Mesothelial cell of epicardium (in vitro differentiated cells): ENCODE results near the gene DAB2IP. TPM values are rescaled to one million over a fixed set of nuclear protein-coding genes. Genes with fewer than 3 reads are reported as not detected.

Experiments used
- DNase-seq, 2 experiments: peaks; one replicate each; pipeline ENCODE4 v3.0.0; 2021; ENCODE audit warnings: low spot score in 2 of 2; ENCODE audit not compliant: unreplicated experiment in 2 of 2
- H3K27ac Mint-ChIP-seq: 2 replicates; pipeline ENCODE4 v1.8.0; 2021; ENCODE audit warnings: mixed read lengths
- H3K27me3 Mint-ChIP-seq: 2 replicates; pipeline ENCODE4 v1.8.0; 2021; ENCODE audit warnings: low read depth, mixed read lengths
- H3K36me3 Mint-ChIP-seq: 2 replicates; pipeline ENCODE4 v1.8.0; 2021; ENCODE audit warnings: mixed read lengths
- H3K4me1 Mint-ChIP-seq: 2 replicates; pipeline ENCODE4 v1.8.0; 2021; ENCODE audit warnings: mixed read lengths
- H3K4me3 Mint-ChIP-seq: 2 replicates; pipeline ENCODE4 v1.8.0; 2021; ENCODE audit warnings: mild to moderate bottlenecking, moderate library complexity, mixed read lengths
- H3K9me3 Mint-ChIP-seq: 2 replicates; pipeline ENCODE4 v1.8.0; 2021; ENCODE audit warnings: mixed read lengths
- CTCF ChIP-seq: fragments of 200-600 bp; sonication (generic); IDR thresholded peaks from one replicate; pipeline ENCODE4 v1.5.0; 2021; ENCODE audit warnings: antibody characterized with exemption; ENCODE audit not compliant: unreplicated experiment
- total RNA-seq: library from RNA; stranded (reverse); gene quantifications from 3 replicates; pipeline ENCODE4 v1.2.1, GENCODE V29; 2021

Gene DAB2IP
- total RNA-seq, 1 donor from 2014 or later, result 75.7 TPM

GRCh38 chr9:121608168-121608853, 43.1 kb upstream of the DAB2IP start:
- Mint-ChIP-seq H3K27me3 (no peaks in the 10 kb centered on the region), H3K4me3 (no peak overlapping the region), H3K4me1 (peaks cover 33% of the 10 kb centered on the region), H3K9me3 (no peaks in the 10 kb centered on the region), H3K27ac (peak overlapping the region; percentile 79), H3K36me3 (no peaks in the 10 kb centered on the region)
- DNase-seq, result no peak
- no peak for TF ChIP-seq CTCF

- no peak for TF ChIP-seq CTCF
- H3K9me3 Mint-ChIP-seq, result no peaks in the 10 kb centered on the region
- H3K27me3 Mint-ChIP-seq, result no peaks in the 10 kb centered on the region
- no peak overlapping the region for H3K4me3 Mint-ChIP-seq
- no peak overlapping the region for H3K27ac Mint-ChIP-seq
- DNase-seq, result no peak
- peaks cover 28% of the 10 kb centered on the region for H3K4me1 Mint-ChIP-seq
- H3K36me3 Mint-ChIP-seq, result no peaks in the 10 kb centered on the region
Measured at GRCh38 chr9:121609822-121610637, 41.4 kb upstream of the DAB2IP start.

- Mint-ChIP-seq H3K9me3 (no peaks in the 10 kb centered on the region), H3K4me1 (peaks cover 28% of the 10 kb centered on the region), H3K27me3 (no peaks in the 10 kb centered on the region), H3K4me3 (no peak overlapping the region), H3K27ac (no peak overlapping the region), H3K36me3 (no peaks in the 10 kb centered on the region)
- TF ChIP-seq CTCF, result no peak
- DNase-seq, result no peak
Measured at GRCh38 chr9:121610638-121610953, 40.8 kb upstream of the DAB2IP start.

GRCh38 chr9:121612511-121612998, 38.9 kb upstream of the DAB2IP start:
- Mint-ChIP-seq H3K4me1 (peaks cover 25% of the 10 kb centered on the region), H3K4me3 (no peak overlapping the region), H3K9me3 (no peaks in the 10 kb centered on the region), H3K27ac (no peak overlapping the region), H3K36me3 (no peaks in the 10 kb centered on the region), H3K27me3 (no peaks in the 10 kb centered on the region)
- DNase-seq, result no peak
- no peak for TF ChIP-seq CTCF

- no peaks in the 10 kb centered on the region for H3K27me3 Mint-ChIP-seq
- TF ChIP-seq CTCF, result no peak
- H3K4me1 Mint-ChIP-seq, result peaks cover 18% of the 10 kb centered on the region
- no peak overlapping the region for H3K27ac Mint-ChIP-seq
- no peaks in the 10 kb centered on the region for H3K9me3 Mint-ChIP-seq
- no peak for DNase-seq
- no peaks in the 10 kb centered on the region for H3K36me3 Mint-ChIP-seq
- no peak overlapping the region for H3K4me3 Mint-ChIP-seq
Measured at GRCh38 chr9:121613009-121613752, 38.3 kb upstream of the DAB2IP start.
